Body of pancreas (tissue), 4 donors: ENCODE results near the gene GPS1. TPM values are rescaled to one million over a fixed set of nuclear protein-coding genes. Genes with fewer than 3 reads are reported as not detected.

Experiments used
- ATAC-seq: fragments of 150-250 bp; one replicate; pipeline ENCODE4 v1.9.1; 2016
- DNase-seq, 4 donors: peaks; one replicate each; pipeline ENCODE4 v3.0.0-alpha.2; 2019
- H3K27ac ChIP-seq, 4 donors: fragments of 200-600 bp; sonication (generic); 1 replicate in 3 of 4; 2 replicates in 1 of 4; pipeline versions ENCODE4 v1.5.1 to v1.6.1; 2016 to 2019; ENCODE audit warnings: mild to moderate bottlenecking in 1 of 4, mixed read lengths in 1 of 4, moderate library complexity in 1 of 4
- H3K27me3 ChIP-seq, 2 donors: fragments of 200-600 bp; sonication (generic); one replicate each; pipeline ENCODE4 v1.6.0; 2016; ENCODE audit warnings: mild to moderate bottlenecking in 1 of 2
- H3K36me3 ChIP-seq, 2 donors: fragments of 200-600 bp; sonication (generic); replicated peaks in 1 of 2; 2 replicates each; pipeline ENCODE4 v1.5.1; 2016; ENCODE audit warnings: low read depth in 2 of 2; ENCODE audit not compliant: insufficient read depth in 1 of 2
- H3K4me1 ChIP-seq: fragments of 200-600 bp; sonication (generic); one replicate; pipeline ENCODE4 v1.6.0; 2016
- H3K4me3 ChIP-seq, 2 donors: fragments of 200-600 bp; sonication (generic); 1 replicate in 1 of 2; 2 replicates in 1 of 2; pipeline ENCODE4 v1.5.1; 2016 to 2019
- H3K9me3 ChIP-seq, 3 donors: fragments of 200-600 bp; sonication (generic); 1 replicate in 2 of 3; 2 replicates in 1 of 3; pipeline ENCODE4 v1.5.1; 2016
- POLR2A ChIP-seq, 3 donors: fragments of 450-650 bp; IDR thresholded peaks; one replicate each; pipeline ENCODE4 v1.6.1; 2016; ENCODE audit warnings: antibody characterized with exemption in 3 of 3, mild to moderate bottlenecking in 2 of 3
- WGBS, 2 donors: methylation state at CpG; one replicate each; pipeline ENCODE4 v1.1.5; 2017; 5-methylcytosine and 5-hydroxymethylcytosine counted together
- intact Hi-C: fragments of 100-400 bp; cut with DNase I; formaldehyde crosslinking; loops from one replicate; pipeline ENCODE4 v1.15.1; 2023
- total RNA-seq, 2 donors: library from RNA; depleted of rRNA; stranded (reverse); fragments of >200 nt; gene quantifications; one replicate each; pipeline ENCODE4 v1.1.0, GENCODE V29; 2016
- TF ChIP-seq, protein P1 (sequence below), 7 experiments: fragments of 450-650 bp in 4 of 7; fragments of 200-600 bp in 3 of 7; sonication (generic) in 3 of 7; IDR thresholded peaks; one replicate each; pipeline ENCODE4 v1.5.1; 2016 to 2019; ENCODE audit warnings: antibody characterized with exemption in 7 of 7

The GPS1 gene
- total RNA-seq, 2 donors from 2014 or later, result 63.0 to 86.4 TPM

DNA sequence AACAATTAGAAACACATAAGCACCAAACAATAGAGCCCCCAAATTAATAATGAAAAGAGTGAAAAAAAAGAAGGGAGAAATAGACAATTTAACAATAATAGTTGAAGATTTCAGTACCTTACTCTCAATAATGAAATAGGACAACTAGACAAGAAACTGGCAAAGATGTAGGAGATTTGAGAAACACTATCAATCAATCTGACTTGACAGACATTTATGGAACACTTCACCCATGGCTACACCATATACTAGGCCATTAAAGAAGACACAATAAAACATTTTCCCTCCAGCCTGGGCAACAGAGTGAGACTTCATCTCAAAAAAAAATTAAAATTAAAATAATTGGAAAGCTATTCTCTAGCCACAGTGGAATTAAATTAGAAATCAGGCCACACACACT, 18.9 kb downstream of the GPS1 start:
- H3K9me3 ChIP-seq, result no peaks in the 10 kb centered on the region
- no peak overlapping the region for H3K27ac ChIP-seq
- no peaks in the 10 kb centered on the region for H3K27me3 ChIP-seq
- H3K4me3 ChIP-seq, result no peak overlapping the region
- no peak for TF ChIP-seq POLR2A (IDR thresholded peaks at IDR 0.05)
- TF ChIP-seq, protein P1, sequence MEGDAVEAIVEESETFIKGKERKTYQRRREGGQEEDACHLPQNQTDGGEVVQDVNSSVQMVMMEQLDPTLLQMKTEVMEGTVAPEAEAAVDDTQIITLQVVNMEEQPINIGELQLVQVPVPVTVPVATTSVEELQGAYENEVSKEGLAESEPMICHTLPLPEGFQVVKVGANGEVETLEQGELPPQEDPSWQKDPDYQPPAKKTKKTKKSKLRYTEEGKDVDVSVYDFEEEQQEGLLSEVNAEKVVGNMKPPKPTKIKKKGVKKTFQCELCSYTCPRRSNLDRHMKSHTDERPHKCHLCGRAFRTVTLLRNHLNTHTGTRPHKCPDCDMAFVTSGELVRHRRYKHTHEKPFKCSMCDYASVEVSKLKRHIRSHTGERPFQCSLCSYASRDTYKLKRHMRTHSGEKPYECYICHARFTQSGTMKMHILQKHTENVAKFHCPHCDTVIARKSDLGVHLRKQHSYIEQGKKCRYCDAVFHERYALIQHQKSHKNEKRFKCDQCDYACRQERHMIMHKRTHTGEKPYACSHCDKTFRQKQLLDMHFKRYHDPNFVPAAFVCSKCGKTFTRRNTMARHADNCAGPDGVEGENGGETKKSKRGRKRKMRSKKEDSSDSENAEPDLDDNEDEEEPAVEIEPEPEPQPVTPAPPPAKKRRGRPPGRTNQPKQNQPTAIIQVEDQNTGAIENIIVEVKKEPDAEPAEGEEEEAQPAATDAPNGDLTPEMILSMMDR (IDR thresholded peaks at IDR 0.05), result no peak
- intact Hi-C loops, result no loop called here
- no peaks in the 10 kb centered on the region for H3K36me3 ChIP-seq
- no peak for ATAC-seq
- no peak for DNase-seq
- peaks cover 9% of the 10 kb centered on the region for H3K4me1 ChIP-seq

DNA sequence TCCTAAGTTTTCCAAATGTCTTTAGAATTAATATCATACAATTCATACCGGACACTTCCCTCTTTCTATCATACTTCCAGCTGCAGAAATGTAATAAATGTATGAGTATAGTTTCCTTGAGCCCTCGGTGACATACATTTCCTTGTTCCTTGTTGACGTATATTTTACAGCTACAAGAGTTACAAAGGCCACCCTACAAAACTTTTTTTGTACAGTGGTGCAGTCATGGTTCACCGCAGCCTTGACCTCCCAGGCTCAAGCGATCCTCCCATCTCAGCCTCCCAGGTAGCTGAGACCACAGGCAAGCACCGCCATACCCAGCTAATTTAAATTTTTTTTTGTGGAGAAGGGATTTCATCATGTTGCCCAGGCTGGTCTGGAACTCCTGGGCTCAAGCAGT, 21.1 kb downstream of the GPS1 start:
- DNase-seq (no peak), ATAC-seq (no peak)
- WGBS, 2 donors, result 79 to 82% methylated on average over 6 of the region's 6 CpGs
- TF ChIP-seq, protein P1 (IDR thresholded peaks at IDR 0.05), result no peak
- TF ChIP-seq POLR2A (IDR thresholded peaks at IDR 0.05), result no peak
- intact Hi-C loops, result no loop called here
- Histone ChIP-seq H3K27me3 (no peaks in the 10 kb centered on the region), H3K27ac (no peak overlapping the region), H3K36me3 (no peaks in the 10 kb centered on the region), H3K9me3 (no peaks in the 10 kb centered on the region), H3K4me3 (no peak overlapping the region), H3K4me1 (no peaks in the 10 kb centered on the region)

DNA sequence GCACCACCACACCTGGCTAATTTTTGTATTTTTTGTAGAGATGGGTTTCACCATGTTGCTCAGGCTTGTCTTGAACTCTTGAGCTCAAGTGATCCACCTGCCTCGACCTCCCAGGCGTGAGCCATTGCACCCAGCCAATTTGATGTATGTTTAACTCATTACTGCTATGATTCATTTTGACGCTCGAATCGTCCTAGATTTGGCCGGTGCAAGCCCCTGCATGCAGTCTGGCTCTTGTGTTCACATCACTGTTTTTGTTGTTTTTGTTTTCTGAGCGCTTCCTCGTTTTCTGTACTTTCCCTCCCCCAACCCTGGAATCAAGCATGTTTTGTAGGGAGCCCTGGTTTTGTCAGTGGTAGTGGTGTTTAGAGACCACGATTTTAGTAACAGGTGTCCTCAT, 21.7 kb downstream of the GPS1 start:
- H3K9me3 ChIP-seq, result no peaks in the 10 kb centered on the region
- intact Hi-C loops, result no loop called here
- no peaks in the 10 kb centered on the region for H3K27me3 ChIP-seq
- TF ChIP-seq POLR2A (IDR thresholded peaks at IDR 0.05), result no peak
- TF ChIP-seq, protein P1 (IDR thresholded peaks at IDR 0.05), result no peak
- ATAC-seq, result no peak
- H3K36me3 ChIP-seq, result no peaks in the 10 kb centered on the region
- WGBS, 2 donors, result 71 to 78% methylated on average over 9 of the region's 9 CpGs
- H3K4me1 ChIP-seq, result no peaks in the 10 kb centered on the region
- no peak for DNase-seq
- H3K4me3 ChIP-seq, result no peak overlapping the region
- no peak overlapping the region for H3K27ac ChIP-seq

DNA sequence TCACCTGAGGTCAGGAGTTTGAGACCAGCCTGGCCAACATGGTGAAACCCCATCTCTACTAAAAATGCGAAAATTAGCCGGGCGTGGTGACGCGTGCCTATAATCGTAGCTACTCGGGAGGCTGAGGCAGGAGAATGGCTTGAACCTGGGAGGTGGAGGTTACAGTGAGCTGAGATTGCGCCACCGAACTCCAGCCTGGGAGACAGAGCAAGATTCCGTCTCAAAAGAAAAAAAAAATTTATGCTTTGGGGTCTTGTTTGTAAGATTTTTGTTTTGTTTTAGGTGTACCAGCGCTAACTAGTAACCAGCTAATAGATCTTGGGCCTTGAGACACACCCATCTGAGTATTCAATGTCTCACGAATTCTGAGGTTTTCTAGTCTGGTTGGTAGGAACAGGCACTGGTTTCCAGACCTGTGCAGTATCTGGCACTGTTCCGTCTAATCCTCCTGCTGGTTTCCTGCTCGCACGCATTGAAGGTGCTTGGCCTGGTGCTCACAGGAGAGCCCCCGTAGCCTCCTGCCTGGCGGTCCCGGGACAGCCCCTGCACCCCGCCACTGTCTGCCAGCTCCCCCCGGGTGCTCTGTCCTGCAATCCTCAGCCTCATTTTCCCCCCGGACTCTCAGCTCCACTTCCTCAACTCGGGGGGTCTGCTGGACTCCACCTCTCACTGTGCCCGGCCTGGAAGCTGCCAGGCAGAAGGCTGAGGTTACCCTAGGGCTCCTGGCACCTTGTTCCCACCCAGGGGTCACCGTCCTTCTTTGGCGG, 24.5 kb downstream of the GPS1 start:
- no peak for DNase-seq
- TF ChIP-seq POLR2A (IDR thresholded peaks at IDR 0.05), result no peak
- TF ChIP-seq, protein P1 (IDR thresholded peaks at IDR 0.05), result no peak
- ATAC-seq, result no peak
- Histone ChIP-seq H3K4me3 (no peak overlapping the region), H3K27me3 (no peaks in the 10 kb centered on the region), H3K9me3 (no peaks in the 10 kb centered on the region), H3K4me1 (no peaks in the 10 kb centered on the region), H3K27ac (no peak overlapping the region), H3K36me3 (peaks cover 0 to 8% of the 10 kb centered on the region in 2 donors)
- 77 to 87% methylated on average over 17 to 25 of the region's 25 CpGs for WGBS, 2 donors
- intact Hi-C loops, result no loop called here
